Stimulated activated CD8-positive, alpha-beta memory T cell treated with anti-CD3 and anti-CD28 coated beads, Interleukin-15, amount 100 ng/mL, for 48 hours (primary cell): ENCODE data around the gene PAM16.
"Not testable (repeated sequence)": the region's sequence is repeated elsewhere in the genome, so short reads cannot be mapped to it uniquely, and the experiment has no call there.

ENCODE experiments used
- DNase-seq, 2 donors: peaks; one replicate each; pipeline ENCODE4 v3.0.0-alpha.2; 2020; ENCODE audit warnings: low read depth in 2 of 2

PAM16 gene

DNA sequence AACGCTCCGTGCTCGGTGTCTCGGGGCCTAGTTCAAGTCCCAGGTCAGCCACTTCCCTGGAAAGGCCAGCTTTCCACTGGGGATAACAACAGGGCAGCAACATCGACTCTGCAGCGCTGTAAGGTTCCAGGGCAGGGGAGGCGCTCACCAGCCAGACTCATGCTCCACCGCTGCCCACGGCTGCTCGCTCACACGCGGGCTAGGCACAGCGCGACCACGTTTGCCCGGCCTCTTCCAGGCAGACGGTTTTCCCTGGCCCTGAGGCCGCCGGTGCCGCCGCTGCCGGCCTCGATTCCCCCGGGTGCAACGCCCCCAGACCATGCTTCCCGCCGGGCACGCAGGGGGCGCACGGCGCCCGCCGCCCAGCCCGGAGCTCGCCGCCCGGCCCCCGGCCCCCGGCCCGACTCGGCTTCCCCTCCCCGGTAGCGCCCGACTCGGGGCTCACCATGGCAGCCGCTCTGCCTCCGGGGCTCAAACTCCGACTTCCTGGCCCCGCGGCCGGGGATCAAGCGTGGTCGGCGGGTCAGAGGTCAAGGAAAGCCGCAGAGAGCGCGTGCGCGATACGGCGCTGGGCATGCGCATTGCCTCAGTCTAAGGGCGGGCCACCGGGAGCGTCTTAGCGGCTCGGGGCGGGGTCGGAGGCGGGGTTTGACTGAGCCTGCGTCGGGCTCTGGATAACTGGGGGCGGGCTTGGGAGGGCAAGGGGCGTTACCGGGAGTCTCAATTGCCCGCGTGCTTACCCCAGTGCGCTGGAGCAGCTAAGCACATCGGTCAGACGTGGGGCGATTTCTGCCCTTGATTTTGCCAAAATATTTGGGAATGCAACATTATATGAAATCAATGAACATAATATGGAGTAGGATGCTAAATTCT, at the start of gene PAM16:
TSS of gene PAM16 (minus strand) at position 535 of the 873 bp plus-strand sequence. CDS start at position 448, 87 bp downstream.
- DNase-seq = peak; percentile 98

DNA sequence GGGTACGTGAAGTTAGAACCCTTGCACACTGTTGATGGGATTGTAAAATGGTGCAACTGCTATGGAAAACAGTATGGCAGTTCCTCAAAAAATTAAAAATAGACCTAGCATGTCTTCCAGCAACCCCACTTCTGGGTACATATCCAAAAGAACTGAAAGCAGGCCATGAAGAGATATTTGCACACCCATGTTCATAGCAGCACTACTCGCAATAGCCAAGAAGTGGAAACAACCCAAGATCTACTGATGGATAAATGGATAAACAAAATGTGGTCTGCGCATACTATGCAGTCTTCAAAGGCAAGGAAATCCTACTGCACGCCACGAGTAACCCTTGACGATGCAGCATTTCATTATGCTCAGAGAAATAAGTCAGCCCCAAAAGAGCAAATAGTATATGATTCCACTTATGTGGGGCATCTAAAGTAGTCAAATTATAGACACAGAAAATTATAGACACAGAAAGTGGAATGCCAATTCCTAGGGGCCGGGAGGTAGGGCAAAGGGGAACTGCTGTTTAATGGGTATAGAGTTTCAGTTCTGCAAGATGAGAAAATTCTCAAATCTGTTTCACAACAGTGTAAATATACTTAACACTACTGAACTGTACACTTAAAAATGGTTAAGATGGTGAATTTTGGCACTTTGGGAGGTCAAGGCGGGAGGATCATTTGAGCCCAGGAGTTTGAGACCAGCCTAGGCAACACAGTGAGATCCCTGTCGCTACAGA, 48.0 kb upstream of the PAM16 start:
- no peak for DNase-seq

DNA sequence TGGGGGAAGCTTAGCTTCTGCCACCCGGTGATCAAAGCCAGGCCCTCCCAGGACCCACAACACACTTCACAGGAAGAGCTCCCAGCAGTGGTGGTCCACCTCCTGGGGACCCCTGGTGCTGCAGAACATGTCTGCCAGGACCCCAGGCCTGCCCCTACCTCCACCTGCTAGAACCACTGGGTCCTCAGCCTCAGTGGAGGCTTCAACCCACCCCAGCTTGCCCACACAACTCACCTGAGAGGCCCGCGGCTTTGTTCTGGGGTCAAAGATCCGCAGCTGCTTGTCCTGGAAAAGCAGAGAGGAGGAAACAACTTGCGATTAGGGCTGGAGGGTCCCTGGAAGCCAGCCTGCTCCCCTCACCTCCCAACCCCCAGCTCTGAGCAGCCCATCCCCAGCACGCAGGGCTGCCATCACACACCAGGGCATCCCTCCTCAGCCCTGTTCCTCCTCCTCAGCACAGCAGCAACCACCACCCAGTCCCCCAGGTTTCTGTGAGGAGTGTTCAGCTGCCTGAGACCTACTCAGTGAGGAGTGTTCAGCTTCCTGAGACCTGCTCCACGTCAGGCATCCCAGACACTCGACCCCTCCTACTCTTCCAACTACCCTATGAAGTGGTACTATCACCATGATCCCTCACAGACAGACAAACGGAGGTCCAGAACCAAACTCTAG, 44.1 kb upstream of the PAM16 start:
- no peak for DNase-seq

DNA sequence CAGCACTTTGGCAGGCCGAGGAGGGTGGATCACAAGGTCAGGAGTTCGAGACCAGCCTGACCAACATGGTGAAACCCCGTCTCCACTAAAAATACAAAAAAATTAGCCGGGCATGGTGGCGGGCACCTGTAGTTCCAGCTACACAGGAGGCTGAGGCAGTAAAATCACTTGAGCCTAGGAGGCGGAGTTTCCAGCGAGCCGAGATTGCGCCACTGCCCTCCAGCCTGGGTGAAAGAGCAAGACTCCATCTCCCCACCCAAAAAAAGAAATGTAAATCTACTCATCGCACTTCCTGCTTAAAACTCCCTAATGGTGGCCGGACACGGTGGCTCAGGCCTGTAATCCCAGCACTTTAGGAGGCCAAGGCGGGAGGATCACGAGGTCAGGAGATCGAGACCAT, 42.7 kb upstream of the PAM16 start:
- DNase-seq = not testable (repeated sequence)

DNA sequence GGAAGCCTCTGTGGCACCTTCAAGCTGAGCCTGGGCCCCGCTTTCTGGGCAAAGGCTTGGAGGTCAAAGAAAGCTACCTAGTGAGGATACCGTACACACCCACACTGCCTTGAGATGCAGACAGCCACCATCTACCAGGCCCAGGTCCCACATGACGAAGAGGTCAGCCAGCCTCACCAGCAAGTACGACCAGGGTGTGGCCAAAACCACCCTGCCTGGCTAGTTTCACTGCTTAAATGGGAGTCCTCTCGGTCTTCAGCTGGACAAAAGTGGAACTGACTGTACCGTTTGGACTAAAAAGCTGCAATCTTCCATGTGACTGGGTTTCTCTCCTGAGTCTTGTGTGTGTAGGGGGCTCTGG, 42.1 kb upstream of the PAM16 start:
- DNase-seq = no peak

DNA sequence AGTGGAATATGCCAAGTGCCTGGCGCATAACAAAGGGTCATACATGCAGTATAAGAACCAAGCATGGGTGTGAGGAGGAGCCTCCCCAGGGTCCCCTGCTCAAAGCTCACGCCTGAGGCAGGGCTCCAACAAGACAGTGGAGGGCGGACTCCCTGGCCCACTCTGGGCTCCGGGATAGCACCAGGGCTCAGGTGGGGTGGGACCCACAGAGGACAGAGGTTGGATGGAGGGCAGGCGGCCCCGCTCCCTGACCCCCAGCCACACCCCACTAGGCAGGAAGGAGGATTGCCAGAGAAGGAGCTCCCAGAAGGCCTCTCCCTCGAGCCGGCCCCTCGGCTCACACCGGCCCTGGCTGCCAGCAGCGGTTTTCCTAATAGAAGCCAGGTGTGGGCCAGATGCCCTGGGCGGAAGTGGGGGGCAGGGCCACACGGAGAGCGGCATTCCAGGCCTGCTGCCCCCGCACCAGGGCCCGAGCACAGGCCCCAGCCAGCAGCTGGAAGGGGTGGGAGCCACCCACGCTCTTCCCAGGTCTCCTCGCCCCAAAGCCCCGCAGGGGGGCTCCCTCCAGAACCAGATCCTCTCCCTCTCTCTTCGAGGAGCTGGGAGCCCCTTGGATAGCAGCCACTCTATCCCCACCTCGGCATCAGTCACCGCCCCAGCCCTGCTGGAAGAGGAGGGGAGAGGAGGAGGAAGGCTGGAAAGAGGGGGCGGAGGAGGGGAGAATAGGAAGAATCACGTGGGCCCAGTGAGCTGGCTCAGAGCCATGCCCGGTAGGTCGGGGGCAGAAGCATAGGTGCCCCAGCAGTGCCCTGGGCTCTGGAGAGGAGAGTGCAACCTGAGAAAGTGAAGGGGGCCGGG, 41.5 kb upstream of the PAM16 start:
- no peak for DNase-seq

DNA sequence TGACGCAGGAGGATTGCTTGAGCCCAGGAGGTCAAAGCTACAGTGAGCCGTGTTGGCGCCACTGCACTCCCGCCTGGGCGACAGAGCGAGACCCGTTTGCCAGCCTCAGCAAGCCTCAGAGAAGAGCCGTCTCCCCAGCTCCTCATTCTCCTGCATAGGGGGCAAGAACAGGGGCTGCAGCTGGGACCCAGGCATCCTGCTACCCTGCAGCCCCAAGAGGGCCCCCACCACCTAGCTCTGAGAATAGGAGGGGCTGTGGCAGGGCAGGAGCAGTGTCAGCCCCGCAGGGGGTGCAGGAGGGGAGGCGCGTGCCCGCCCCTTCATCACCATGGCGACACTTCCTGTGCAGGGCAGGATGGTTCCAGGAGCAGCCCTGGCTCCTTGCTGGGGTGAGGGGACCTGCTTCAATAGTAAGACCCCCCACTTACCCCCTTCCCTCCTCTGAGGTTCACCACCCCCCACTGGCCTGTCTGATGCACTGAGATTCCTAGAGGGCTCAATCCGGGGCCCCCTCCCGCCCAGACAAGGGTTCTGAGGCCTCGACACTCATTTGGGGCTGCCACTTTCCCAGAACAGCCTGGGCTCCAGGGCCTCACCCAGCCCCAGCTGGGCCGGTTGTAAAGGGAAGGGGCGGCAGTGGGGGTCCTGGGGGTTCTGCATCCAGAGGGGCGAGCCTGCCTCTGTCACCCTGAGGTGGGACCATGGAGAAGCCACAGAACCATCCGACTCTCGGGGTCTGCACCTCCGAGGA, 40.7 kb upstream of the PAM16 start:
- DNase-seq = no peak

DNA sequence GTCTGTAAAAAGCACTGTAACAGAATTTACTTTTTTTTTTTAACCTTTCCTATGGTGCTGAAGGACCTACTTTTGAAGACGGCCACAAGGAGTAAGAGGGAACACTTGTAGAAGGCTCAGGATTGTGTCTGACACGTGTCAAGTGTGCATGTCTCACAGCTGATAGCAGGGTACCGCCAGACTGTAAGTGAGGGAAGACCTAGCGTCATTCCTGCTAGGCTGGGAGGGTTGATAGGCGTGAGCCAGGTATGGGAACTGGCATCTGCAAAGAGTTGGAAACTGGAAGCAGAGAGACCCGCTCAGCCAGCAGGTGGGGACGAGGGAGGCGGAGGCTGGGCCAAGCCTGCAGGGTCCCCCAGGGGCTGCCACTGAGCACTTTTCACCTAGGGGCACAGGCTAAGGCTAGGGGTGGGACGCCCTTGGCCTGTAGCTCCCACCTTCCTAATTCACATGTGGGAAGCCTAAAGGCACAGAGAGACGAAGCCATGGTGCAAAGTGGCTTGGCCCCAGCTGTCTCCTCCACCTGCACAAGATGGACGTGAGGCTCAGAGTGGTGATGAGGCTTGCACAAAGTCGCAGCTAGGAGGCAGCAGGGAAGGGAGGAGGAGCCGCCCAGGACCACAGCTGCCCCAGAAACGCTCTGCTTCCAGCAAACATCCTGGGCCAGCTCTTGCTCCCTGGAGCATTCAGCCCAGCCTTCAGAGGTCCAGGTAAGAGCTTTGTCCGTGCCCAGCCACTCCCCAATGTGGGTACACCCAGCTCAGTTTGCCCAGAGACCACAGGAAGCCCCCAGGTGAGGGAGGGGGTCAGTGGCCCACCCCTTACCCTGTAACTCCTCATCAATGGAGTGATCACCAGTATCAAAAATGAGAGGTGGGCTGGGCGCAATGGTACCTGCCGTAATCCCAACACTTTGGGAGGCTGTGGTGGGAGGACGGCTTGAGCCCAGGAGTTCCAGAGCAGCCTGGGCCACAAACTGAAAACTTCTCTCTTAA, 39.4 kb upstream of the PAM16 start:
- DNase-seq = no peak

DNA sequence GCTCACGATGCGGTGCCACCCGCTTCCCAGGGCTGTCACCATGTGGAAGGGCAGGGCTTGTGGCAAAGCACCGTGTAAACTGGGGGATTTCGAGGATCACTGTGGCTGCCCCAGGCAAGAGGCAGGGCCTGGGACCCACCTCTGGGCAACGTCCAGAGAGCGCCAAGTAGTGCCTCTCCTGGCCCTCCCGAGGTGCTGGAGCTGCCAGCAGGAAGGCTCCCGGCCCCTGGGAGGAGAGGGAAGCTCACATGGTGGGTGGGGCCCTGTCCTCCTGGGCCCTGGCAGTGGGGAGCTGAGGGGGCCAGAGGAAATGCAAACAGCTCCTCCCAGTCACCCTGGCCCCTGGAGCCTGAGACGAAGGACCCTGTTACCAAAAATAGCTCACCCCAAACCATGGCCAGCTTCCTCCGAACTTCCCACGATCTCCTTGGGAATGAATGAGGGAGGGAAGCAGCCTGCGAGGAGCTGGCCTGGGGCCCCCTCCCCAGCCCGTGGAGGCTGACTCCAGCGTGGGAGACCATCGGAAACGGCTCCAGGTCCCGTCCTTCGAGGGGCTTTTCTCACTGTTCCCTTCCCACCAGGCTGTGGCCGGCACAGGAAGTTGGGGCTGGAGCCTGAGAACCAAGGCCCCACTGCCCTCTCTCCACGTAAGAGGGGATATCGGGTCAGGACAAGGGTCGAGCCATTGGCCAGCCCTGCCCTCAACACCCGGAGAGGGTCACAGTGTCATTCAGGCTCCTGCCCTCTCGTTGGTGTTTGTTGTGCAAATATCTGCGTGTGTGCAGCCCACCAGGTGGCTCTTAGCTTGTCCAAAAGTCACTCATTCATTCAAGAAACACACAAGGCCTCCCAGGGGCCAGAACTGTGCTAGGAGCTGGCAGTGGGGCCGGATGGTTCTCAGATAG, 38.2 kb upstream of the PAM16 start:
- no peak for DNase-seq

DNA sequence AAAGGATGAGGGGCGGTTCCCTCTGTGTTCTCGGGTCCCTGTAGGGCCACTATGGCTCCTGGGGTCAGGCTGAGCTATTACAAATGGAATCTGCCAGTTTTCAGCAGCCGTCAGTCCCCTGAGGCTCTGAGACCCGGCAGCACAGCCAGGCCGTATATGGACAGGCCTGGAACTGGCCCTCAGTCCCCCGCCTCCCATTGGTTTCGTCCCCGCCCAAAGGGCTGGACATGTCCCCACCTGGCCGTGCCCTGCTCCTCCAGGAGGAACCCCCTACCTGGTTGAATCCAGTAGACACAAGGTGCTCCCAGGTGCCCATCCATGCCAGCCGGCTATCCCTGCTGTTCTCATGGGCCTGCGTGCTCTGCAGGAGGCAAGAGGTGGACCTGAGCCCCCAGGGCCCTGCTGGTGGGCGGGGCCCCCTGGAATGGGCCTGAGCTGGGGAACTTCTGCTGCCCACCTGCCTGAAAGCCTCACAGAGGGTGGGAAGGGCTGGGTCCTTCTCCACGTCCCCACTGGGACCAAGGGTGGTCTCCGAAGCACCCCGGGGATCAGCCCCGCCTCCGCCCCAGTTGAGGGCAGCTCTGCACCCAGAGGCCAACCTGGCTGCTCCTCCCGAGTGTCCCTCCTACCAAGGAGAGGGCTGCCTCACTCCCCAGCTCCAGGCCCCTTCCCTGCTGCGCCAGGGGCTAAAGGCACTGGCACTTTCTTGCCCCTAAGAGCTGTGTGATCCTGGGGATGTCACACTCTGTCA, 37.3 kb upstream of the PAM16 start:
- DNase-seq = no peak

DNA sequence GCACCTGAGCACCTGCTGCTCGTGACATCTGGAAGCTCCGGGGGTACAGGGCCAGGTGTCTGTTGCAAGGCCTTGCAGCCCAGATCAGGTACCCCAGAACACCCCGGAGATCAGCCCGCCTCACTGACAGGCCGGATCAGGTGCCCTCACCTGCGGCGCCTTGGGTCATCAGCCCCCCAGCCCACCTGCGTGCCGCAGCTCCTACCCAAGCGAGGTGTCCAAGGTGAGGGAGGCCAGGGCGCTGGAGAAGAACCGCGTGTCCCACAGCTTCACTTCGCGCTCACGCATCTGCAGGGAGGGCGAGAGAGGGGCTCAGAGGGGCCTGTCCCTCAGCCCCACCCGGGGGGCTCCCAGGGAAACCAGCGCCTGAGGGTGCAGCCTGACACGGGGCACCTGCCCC, 36.7 kb upstream of the PAM16 start:
- no peak for DNase-seq

DNA sequence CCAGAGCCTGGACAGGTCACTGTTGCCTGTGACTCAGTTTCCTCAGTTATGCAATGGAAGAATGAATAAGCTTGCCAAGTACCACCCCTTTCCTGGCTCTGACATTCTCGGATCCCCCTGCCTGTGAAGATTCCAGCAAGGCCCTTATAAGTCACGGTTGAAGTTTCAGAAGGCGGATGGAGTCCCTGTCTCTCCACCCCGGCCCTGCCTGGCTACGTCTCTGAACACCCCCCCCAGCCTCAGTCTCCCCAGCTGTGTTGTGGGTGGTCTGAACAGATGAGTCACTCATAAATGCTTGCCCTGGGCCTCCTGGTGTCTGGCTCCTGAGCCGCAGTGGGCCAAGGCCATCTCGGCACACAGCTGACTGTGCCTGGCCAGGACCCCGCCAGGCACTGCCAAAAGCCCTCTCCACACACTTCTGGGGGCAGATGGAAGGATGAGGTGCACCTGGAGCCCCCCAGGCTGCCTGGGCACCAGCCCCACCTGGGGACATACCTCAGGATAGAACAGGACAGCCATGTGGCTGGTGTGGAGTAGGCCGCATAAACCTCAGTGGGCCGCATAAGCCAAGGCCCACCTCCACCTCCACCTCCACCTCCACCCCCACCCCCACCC, 35.9 kb upstream of the PAM16 start:
- no peak for DNase-seq

DNA sequence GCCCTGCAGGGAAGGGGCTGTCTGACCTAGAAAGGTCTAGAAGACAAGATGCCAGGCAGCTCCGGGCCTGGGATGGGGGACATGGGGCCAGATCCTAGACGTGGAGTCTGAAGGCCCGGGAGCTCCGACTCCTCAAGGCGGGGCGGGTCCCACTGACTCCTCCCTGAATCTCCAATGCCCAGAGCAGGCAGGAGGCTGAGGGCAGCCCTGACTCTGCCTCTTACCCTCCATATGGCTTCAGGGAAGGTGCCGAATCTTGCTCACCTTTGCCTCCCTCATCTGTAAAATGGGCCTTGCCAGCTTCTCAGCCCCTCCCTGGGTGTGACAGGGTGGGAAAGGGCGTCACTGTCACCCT, 35.3 kb upstream of the PAM16 start:
- DNase-seq = no peak

DNA sequence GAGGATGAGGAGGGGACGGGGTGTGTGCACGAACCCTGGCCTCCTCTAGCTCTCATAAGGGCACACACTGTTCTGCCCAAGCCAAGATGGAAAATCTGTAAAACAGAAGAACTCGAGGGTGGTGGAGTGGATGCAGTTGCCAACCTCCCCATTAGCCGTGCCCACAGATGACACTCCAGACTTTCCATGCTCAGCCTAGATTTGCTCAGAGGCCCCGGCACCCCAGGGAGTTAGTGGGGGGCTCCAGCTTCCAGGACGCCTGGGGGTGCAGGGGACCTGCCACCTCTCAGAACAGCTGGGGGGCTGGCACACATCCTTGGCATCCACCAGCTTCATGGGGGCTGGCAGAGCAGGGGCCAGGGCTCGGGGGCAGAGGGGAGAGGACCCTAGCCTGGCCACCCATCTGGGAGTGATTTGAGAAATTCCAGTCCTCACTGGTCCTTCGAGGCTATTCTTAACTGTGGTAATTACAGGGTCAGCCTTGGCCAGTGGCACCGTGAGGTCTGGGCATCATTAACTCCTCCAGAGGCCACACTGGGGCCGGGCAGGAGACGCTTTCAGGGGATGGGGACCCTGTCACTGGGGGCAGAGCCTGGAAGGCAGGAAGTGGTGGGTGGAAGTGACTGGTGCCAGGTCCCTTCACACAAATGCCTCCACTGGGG, 34.8 kb upstream of the PAM16 start:
- no peak for DNase-seq

DNA sequence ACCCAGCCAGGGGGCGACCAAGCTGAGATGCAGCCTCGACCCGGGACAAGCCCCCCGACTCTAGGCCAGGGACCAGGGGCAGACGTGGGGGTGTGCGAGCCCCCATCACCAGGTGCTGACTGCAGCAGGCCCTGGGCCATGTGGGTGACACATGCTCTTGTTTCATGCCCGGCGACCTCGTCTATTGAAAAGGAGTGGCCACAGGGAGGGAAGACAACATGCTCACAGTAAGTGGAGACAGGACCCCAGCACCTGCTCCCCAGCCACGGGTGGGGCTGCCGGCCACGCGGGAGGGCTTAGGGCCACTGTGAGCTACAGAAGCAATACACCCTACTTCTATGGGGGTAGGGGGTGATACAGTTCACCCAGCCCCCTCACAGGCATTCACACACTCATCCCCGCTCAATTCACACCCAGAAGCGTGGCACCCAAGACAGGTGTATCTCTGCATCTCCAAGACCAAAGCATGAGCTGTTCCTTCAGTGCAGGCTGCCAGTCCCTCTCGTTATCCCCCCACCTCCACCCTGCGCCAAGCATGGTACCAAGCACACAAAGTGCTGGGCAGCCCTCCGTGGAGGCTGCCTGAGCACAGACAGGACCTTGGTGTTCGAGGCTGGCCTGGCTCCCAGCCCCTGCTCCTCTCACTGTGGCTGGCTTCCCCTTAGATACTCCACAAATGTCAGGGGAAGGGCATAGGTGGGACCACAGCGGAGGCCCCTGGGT, 34.1 kb upstream of the PAM16 start:
- no peak for DNase-seq

DNA sequence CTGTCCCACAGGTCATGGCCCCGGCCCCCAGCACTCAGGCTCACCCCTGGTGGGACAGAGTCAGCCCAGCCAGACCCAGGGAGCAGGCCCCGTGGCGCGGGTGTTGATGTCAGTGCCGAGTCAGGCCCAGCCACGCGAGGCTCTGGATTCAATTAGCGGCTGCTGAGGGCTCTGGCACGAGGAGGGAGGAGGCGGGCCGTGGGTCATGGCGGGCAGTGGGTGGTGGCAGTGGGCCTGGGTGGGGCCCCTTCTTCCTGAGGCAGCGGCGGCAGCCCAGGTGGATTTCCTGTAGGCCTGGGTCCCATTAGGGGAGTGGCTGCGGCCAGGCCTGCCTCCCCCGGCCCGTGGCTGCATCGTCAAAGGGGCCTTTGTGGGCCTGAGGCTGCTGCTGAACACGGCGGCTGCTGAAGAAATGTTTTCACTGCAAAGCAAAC, 33.4 kb upstream of the PAM16 start:
- DNase-seq = no peak
